Karpas-422 (cell line): ENCODE data around the gene IGSF21. TPM values are rescaled to one million over a fixed set of nuclear protein-coding genes. Genes with fewer than 3 reads are reported as not detected.

Source experiments
- DNase-seq: peaks from one replicate; pipeline ENCODE4 v3.0.0-alpha.2; 2015
- H2AFZ ChIP-seq: fragments of 200-600 bp; sonication (generic); 2 replicates; pipeline ENCODE4 v1.6.1; 2014; ENCODE audit warnings: antibody characterized with exemption, low read length, mixed read lengths
- H3K27ac ChIP-seq: fragments of 200-600 bp; sonication (generic); 2 replicates; pipeline ENCODE4 v1.5.1; 2014; ENCODE audit warnings: mild to moderate bottlenecking, low read length, moderate library complexity
- H3K27me3 ChIP-seq: fragments of 200-600 bp; sonication (generic); 2 replicates; pipeline ENCODE4 v1.6.1; 2014; ENCODE audit warnings: low read length, mixed read lengths
- H3K36me3 ChIP-seq: fragments of 200-600 bp; sonication (generic); 2 replicates; pipeline ENCODE4 v1.6.1; 2014; ENCODE audit warnings: low read length, mixed read lengths; ENCODE audit not compliant: insufficient read depth
- H3K4me1 ChIP-seq: fragments of 200-600 bp; sonication (generic); 2 replicates; pipeline ENCODE4 v1.6.1; 2014; ENCODE audit warnings: mild to moderate bottlenecking, low read length, mixed read lengths
- H3K4me2 ChIP-seq: fragments of 200-600 bp; sonication (generic); 2 replicates; pipeline ENCODE4 v1.6.1; 2014; ENCODE audit warnings: low read length, low read depth, mild to moderate bottlenecking; ENCODE audit not compliant: poor library complexity, severe bottlenecking
- H3K4me3 ChIP-seq: fragments of 200-600 bp; sonication (generic); 2 replicates; pipeline ENCODE4 v1.5.1; 2014; ENCODE audit warnings: mild to moderate bottlenecking, antibody characterized with exemption, low read length, mixed read lengths
- H3K79me2 ChIP-seq: fragments of 200-600 bp; sonication (generic); 2 replicates; pipeline ENCODE4 v1.6.1; 2014; ENCODE audit warnings: mild to moderate bottlenecking, low read length, mixed read lengths
- H3K9ac ChIP-seq: fragments of 200-600 bp; sonication (generic); 2 replicates; pipeline ENCODE4 v1.6.0; 2014; ENCODE audit warnings: low read length
- H3K9me2 ChIP-seq: fragments of 200-600 bp; sonication (generic), shearing (Covaris generic); replicated peaks from 2 replicates; pipeline ENCODE4 v1.6.0; 2014; ENCODE audit warnings: mild to moderate bottlenecking, low read length, moderate library complexity; ENCODE audit not compliant: insufficient read depth
- H3K9me3 ChIP-seq: fragments of 300-700, 200-600 bp; sonication (generic); 2 replicates; pipeline ENCODE4 v1.6.1; 2014; ENCODE audit warnings: low read length, mixed read lengths
- H4K20me1 ChIP-seq: fragments of 200-600 bp; sonication (generic); 2 replicates; pipeline ENCODE4 v1.6.1; 2014; ENCODE audit warnings: mild to moderate bottlenecking, antibody characterized with exemption, low read length, low read depth; ENCODE audit not compliant: insufficient read depth
- total RNA-seq: library from RNA; depleted of rRNA; stranded (reverse); fragments of >200 nt; shearing (Covaris generic); gene quantifications from 2 replicates; pipeline ENCODE4 v1.2.3, GENCODE V29; 2014; ENCODE audit warnings: low replicate concordance; rRNA removed

IGSF21 gene
- 0.26 TPM in 1 of 2 replicates, not detected in the other for total RNA-seq

DNA sequence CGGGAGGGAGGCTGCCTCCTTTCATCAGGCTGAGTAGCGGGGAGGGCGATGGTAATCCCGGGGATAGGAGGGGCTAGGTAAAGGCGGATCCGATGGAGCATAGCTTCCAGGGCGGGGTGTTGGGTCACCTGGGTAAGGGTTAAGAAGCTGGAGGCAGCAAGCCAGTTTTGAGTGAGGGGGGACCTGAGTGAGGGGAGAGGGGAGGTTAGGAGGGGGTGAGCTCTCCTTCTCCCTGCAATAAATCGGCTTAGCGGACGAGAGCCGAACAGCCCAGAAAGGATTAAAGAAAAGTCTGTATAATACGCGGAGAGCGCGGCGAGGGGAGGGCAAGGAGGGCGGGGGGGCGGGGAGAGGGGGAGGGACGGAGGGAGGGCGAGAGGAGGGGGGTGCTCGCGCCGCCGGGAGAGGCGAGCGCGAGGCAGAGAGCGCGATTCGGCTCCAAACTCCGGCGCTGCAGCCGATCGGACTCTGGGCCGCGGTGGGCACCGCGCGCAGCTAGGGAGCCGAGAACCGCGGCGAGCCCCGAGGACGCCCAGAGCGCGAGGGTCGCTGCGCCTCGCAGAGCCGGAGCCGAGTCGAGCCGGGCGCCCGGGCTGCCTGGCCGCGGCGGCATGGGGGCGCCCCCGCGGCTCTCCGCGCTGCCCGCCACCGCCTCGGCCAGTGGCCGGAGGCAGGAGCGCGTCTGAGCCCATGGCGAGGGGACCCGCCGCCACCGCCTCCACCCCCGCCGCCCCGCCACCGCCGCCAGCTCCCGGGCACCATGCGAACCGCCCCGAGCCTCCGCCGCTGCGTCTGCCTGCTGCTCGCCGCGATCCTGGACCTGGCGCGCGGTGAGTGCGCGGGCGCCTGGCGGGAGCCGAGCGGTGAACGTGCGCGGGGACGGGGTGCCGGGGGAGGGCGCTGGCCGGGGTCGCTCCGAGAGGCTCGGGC lies at the start of gene IGSF21:
Gene IGSF21, plus strand, starts transcription at position 430 of the 930 bp plus-strand sequence. Its CDS starts 331 bp downstream, at position 761.
- H3K9me2 ChIP-seq, result no peaks in the 10 kb centered on the region
- no peaks in the 10 kb centered on the region for H4K20me1 ChIP-seq
- no peaks in the 10 kb centered on the region for H3K36me3 ChIP-seq
- no peaks in the 10 kb centered on the region for H3K9me3 ChIP-seq
- no peak within 1 kb of the TSS for H2AFZ ChIP-seq
- no peak within 1 kb of the TSS for H3K27ac ChIP-seq
- no peak within 1 kb of the TSS for H3K4me3 ChIP-seq
- H3K27me3 ChIP-seq, result no peaks in the 10 kb centered on the region
- H3K9ac ChIP-seq, result no peak within 1 kb of the TSS
- H3K4me2 ChIP-seq, result no peak within 1 kb of the TSS
- no peaks in the 10 kb centered on the region for H3K79me2 ChIP-seq
- no peak for DNase-seq
- no peaks in the 10 kb centered on the region for H3K4me1 ChIP-seq

DNA sequence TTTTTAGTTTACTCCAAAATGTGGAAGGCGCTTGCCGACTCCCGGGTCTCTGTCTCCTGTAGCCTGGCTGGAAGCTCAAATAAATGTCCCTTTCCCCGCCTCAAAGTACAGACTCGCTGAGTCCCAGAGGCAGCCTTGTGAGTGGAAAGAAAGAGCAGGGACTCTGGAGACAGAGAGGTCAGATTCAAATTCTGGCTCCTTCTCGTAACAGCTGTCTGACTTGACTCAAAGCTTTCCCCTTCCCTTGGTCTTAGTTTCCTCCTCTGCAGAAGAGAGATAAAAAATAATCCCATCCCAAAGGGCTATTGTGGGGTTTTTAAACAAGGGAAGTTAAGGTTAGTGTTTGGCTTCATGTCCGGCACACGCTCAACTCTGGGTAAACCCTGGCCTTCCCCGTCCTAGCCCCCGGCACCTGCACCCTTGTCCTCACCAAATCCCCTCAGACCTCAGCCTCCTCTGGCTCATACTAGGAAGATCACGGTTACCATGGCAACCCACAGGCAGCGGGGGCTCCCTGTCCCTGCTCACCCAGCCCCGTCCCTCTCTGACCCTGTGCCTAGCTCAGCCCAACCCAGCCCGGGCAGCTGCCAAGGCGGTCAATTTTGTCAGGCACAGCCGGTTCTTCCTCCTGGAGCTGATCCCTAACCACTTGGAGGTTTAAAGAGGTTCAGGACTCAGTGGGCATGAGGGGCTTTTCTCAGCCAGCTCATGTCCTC lies 49.2 kb upstream of the IGSF21 start:
- no peak for DNase-seq
- no peaks in the 10 kb centered on the region for H3K9me2 ChIP-seq
- no peaks in the 10 kb centered on the region for H4K20me1 ChIP-seq
- no peaks in the 10 kb centered on the region for H3K79me2 ChIP-seq
- H3K4me2 ChIP-seq, result no peak overlapping the region
- H3K36me3 ChIP-seq, result no peaks in the 10 kb centered on the region
- no peaks in the 10 kb centered on the region for H3K9me3 ChIP-seq
- H3K4me3 ChIP-seq, result no peak overlapping the region
- H3K27ac ChIP-seq, result no peak overlapping the region
- no peaks in the 10 kb centered on the region for H3K27me3 ChIP-seq
- no peak overlapping the region for H2AFZ ChIP-seq
- H3K9ac ChIP-seq, result no peak overlapping the region
- no peaks in the 10 kb centered on the region for H3K4me1 ChIP-seq

DNA sequence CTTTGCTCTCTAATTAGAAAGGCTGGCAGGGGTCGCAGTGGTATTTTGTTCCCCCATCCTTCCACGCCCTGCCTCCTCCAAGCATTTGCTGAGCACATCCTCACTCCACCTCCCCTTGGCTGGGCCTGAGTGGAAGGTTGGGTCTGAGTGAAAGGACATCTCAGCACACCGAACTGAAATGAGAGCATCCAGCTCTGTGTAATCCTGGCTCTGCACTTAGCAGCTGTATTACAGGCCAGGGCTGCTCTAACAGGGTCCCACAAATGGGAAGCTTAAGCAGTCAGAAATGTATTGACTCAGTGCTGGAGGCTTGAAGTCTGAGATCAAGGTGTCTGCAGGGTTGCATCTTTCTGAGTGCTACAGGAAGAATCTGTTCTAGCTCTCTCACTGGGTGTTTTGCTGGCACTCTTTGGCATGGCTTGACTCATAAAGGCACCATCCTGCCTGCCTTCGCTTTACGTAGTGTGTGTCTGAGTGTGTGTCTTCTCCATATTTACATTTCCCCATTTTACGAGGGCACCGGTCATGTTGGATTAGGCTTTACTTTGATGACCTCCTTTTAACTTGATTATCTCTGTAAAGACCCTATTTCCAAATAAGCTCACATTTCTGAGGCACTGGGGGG lies 48.5 kb upstream of the IGSF21 start:
- Histone ChIP-seq H3K27ac (no peak overlapping the region), H4K20me1 (no peaks in the 10 kb centered on the region), H3K9me3 (no peaks in the 10 kb centered on the region), H3K4me2 (no peak overlapping the region), H3K27me3 (no peaks in the 10 kb centered on the region), H2AFZ (no peak overlapping the region), H3K79me2 (no peaks in the 10 kb centered on the region), H3K4me1 (no peaks in the 10 kb centered on the region), H3K36me3 (no peaks in the 10 kb centered on the region), H3K4me3 (no peak overlapping the region), H3K9me2 (no peaks in the 10 kb centered on the region), H3K9ac (no peak overlapping the region)
- no peak for DNase-seq

DNA sequence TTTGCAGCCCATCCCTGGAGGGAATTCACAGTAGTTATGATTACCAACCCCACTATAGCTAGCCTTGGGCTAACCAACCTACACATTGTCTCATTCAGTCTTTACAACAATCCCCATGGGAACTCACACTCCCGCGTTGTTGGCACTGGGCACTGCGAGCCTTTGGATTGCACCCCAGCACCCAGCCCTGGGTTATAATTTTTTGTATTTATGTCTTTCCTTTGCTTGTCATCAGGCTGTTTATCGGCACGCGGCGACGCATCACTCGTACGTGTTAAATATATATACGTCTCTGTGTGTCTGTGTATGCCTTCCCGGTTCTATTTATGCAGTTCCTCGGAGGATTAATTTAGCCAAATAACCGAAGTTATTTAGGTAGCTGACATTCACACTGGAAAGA lies 47.2 kb upstream of the IGSF21 start:
- no peak for DNase-seq
- H3K4me2 ChIP-seq, result no peak overlapping the region
- H3K27me3 ChIP-seq, result no peaks in the 10 kb centered on the region
- no peaks in the 10 kb centered on the region for H3K4me1 ChIP-seq
- no peaks in the 10 kb centered on the region for H3K36me3 ChIP-seq
- no peaks in the 10 kb centered on the region for H3K79me2 ChIP-seq
- H3K9me3 ChIP-seq, result no peaks in the 10 kb centered on the region
- H2AFZ ChIP-seq, result no peak overlapping the region
- no peak overlapping the region for H3K27ac ChIP-seq
- H3K9me2 ChIP-seq, result no peaks in the 10 kb centered on the region
- H3K9ac ChIP-seq, result no peak overlapping the region
- no peaks in the 10 kb centered on the region for H4K20me1 ChIP-seq
- no peak overlapping the region for H3K4me3 ChIP-seq

DNA sequence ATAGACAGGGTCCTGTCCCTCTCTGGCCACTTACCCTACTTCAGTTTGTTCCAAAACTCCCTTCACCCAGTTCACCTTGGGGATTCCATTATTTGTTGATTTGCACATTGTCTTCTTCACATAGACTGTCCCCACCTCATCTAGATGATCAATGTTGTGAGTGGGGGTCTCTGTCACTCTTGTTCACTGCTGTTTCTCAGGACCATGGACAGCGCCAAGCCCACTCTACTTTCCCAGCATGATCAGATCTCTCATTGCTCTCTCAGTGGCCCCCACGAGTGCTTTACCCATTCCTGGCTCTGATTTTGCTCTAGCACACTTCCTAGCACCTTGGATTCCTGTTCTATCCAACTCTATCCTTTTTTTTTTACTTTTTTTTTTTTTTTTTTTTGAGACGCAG lies 45.4 kb upstream of the IGSF21 start:
- Histone ChIP-seq H3K4me3 (no peak overlapping the region), H3K9ac (no peak overlapping the region), H3K36me3 (no peaks in the 10 kb centered on the region), H3K4me1 (no peaks in the 10 kb centered on the region), H3K27me3 (no peaks in the 10 kb centered on the region), H3K9me3 (no peaks in the 10 kb centered on the region), H4K20me1 (no peaks in the 10 kb centered on the region), H3K9me2 (no peaks in the 10 kb centered on the region), H3K79me2 (no peaks in the 10 kb centered on the region), H3K27ac (no peak overlapping the region), H2AFZ (no peak overlapping the region), H3K4me2 (no peak overlapping the region)
- DNase-seq, result no peak

DNA sequence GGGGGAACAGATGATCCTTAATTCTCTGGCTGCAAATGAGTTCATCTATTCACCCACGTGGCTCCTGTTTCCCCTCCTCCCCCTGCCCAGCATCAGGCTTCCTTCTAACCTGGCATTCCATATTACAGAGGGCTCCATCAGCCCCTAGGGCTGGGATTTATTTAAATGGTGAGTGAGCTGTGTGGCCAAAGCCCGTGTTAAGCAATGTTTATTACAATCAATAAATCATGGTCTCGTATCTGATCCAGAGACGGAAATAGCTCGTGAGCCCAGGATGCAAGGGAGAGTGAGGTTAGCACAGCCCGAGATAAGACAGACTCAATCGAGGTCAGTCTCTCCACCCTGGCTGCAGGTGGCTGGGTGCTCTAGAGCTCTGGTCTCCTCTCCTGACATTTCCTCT lies 43.1 kb upstream of the IGSF21 start:
- Histone ChIP-seq H3K4me1 (no peaks in the 10 kb centered on the region), H3K9ac (no peak overlapping the region), H3K4me2 (no peak overlapping the region), H3K9me3 (no peaks in the 10 kb centered on the region), H3K27me3 (no peaks in the 10 kb centered on the region), H3K4me3 (no peak overlapping the region), H3K79me2 (no peaks in the 10 kb centered on the region), H4K20me1 (no peaks in the 10 kb centered on the region), H3K36me3 (no peaks in the 10 kb centered on the region), H3K9me2 (no peaks in the 10 kb centered on the region), H2AFZ (no peak overlapping the region), H3K27ac (no peak overlapping the region)
- DNase-seq, result no peak

DNA sequence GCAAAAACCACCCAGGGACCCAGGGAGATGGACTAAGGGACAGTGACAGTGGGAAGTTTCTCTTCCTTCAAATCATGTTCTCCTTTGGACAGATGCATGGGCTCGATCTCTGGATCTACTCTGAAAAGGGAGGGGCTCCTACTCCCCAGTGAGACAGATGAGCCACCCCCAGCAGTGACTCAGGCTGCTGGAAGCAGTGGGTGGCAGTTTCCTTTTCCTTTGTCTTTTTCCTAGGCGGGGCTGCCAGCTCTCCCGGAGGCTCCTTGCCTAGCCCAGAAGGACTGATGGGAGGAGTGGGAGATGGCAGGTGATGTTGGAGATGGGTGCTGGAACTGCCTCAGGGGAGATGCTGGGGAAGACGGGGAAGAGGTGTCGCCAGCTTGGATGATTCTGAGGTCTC lies 41.0 kb upstream of the IGSF21 start:
- Histone ChIP-seq H3K27ac (no peak overlapping the region), H3K4me1 (no peaks in the 10 kb centered on the region), H3K4me2 (no peak overlapping the region), H3K27me3 (no peaks in the 10 kb centered on the region), H3K36me3 (no peaks in the 10 kb centered on the region), H3K9me2 (no peaks in the 10 kb centered on the region), H2AFZ (no peak overlapping the region), H4K20me1 (no peaks in the 10 kb centered on the region), H3K9me3 (no peaks in the 10 kb centered on the region), H3K4me3 (no peak overlapping the region), H3K79me2 (no peaks in the 10 kb centered on the region), H3K9ac (no peak overlapping the region)
- DNase-seq, result no peak

DNA sequence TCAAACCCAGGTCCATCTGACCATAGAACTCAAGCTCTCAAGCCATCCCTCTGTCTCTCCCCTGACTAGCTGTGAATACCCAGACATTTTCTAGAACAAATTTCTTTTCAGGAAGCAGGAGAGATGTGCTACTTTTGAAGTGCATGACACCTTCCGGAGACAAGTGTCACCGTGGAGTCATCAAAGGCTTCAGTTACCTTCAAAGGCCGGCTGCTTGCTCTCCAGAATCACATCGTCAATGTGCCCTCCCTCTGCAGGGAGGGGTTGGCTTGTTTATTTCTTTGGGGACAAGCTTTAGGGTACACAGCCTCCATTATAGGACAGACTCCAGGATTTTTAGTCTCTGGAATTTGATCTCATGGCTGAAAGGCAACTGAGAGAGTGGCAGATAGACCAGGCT lies 37.7 kb upstream of the IGSF21 start:
- Histone ChIP-seq H3K9ac (no peak overlapping the region), H3K9me3 (no peaks in the 10 kb centered on the region), H3K36me3 (no peaks in the 10 kb centered on the region), H3K79me2 (no peaks in the 10 kb centered on the region), H3K4me2 (no peak overlapping the region), H2AFZ (no peak overlapping the region), H3K4me3 (no peak overlapping the region), H3K9me2 (no peaks in the 10 kb centered on the region), H3K4me1 (no peaks in the 10 kb centered on the region), H3K27ac (no peak overlapping the region), H4K20me1 (no peaks in the 10 kb centered on the region), H3K27me3 (no peaks in the 10 kb centered on the region)
- no peak for DNase-seq
